GM12874 (cell line): ENCODE measurements around the gene TBX4.

Experiments
- CTCF ChIP-seq: IDR thresholded peaks from 2 replicates; pipeline ENCODE4 v1.5.1; 2011; ENCODE audit warnings: low read depth, mild to moderate bottlenecking, control low read depth, low read length, moderate library complexity; ENCODE audit not compliant: insufficient read depth

Gene TBX4

GRCh38 chr17:61427567-61427966 lies 24.7 kb upstream of the TBX4 start:
- TF ChIP-seq CTCF: no peak

- no peak for TF ChIP-seq CTCF
Observed at GRCh38 chr17:61429274-61429673, 22.9 kb upstream of the TBX4 start.

GRCh38 chr17:61431594-61432311 lies 20.5 kb upstream of the TBX4 start:
- TF ChIP-seq CTCF: no peak

GRCh38 chr17:61436273-61436672 lies 15.9 kb upstream of the TBX4 start:
- no peak for TF ChIP-seq CTCF

GRCh38 chr17:61436995-61437704 lies 15.1 kb upstream of the TBX4 start:
- no peak for TF ChIP-seq CTCF

GRCh38 chr17:61440697-61441096 lies 11.5 kb upstream of the TBX4 start:
- no peak for TF ChIP-seq CTCF

- TF ChIP-seq CTCF: no peak
Observed at GRCh38 chr17:61442136-61442775, 10.0 kb upstream of the TBX4 start.
